Heart left ventricle (tissue), 16 donors: Measurements from ENCODE around the gene LRRC46. TPM values are rescaled to one million over a fixed set of nuclear protein-coding genes. Genes with fewer than 3 reads are reported as not detected.

Experiments used
- ATAC-seq, 4 donors: fragments of 200-7000 bp; cut with Tn5 transposase; one replicate each; pipeline ENCODE4 v1.9.1; 2020 to 2022; ENCODE audit warnings: moderate library complexity in 4 of 4, mild to moderate bottlenecking in 3 of 4, moderate number of reproducible peaks in 1 of 4
- DNase-seq, 5 donors: peaks; one replicate each; pipeline ENCODE4 v3.0.0-alpha.2; 2020
- H3K27ac ChIP-seq, 12 donors: fragments of 200-600 bp; sonication (generic) in 4 of 12; one replicate each; pipeline versions ENCODE4 v1.5.0 to v1.8.0; 2016 to 2022; ENCODE audit warnings: mild to moderate bottlenecking in 2 of 12
- H3K27me3 ChIP-seq, 9 donors: fragments of 200-600 bp; sonication (generic) in 2 of 9; one replicate each; pipeline versions ENCODE4 v1.5.1 to v1.8.0; 2016 to 2022; ENCODE audit warnings: mild to moderate bottlenecking in 3 of 9
- H3K36me3 ChIP-seq, 9 donors: fragments of 200-600 bp; sonication (generic) in 2 of 9; one replicate each; pipeline versions ENCODE4 v1.5.0 to v1.8.0; 2018 to 2022; ENCODE audit warnings: mild to moderate bottlenecking in 2 of 9
- H3K4me1 ChIP-seq, 12 donors: fragments of 200-600 bp; sonication (generic) in 4 of 12; one replicate each; pipeline versions ENCODE4 v1.5.0 to v1.8.0; 2016 to 2022; ENCODE audit warnings: mild to moderate bottlenecking in 3 of 12
- H3K4me3 ChIP-seq, 12 donors: fragments of 200-600 bp; sonication (generic) in 4 of 12; one replicate each; pipeline versions ENCODE4 v1.5.0 to v1.8.0; 2017 to 2022; ENCODE audit warnings: mild to moderate bottlenecking in 9 of 12, moderate library complexity in 4 of 12
- H3K9me3 ChIP-seq, 12 donors: fragments of 200-600 bp; sonication (generic) in 4 of 12; one replicate each; pipeline versions ENCODE4 v1.5.0 to v1.8.0; 2016 to 2022; ENCODE audit warnings: mild to moderate bottlenecking in 1 of 12
- CTCF ChIP-seq, 12 donors: fragments of 200-600 bp; sonication (generic) in 4 of 12; IDR thresholded peaks; one replicate each; pipeline versions ENCODE4 v1.5.0 to v1.8.0; 2018 to 2022; ENCODE audit warnings: antibody characterized with exemption in 12 of 12, mild to moderate bottlenecking in 5 of 12
- POLR2A ChIP-seq, 2 donors: fragments of 450-650 bp; IDR thresholded peaks; one replicate each; pipeline ENCODE4 v1.6.1; 2017; ENCODE audit warnings: antibody characterized with exemption in 2 of 2, mild to moderate bottlenecking in 2 of 2, moderate library complexity in 2 of 2
- WGBS, 4 donors: extraction: QIAGEN DNeasy Blood & Tissue Kit in 2 of 4; methylation state at CpG; one replicate each; pipeline versions ENCODE4 v1.1.5 to v1.1.7; 2013 to 2018; 5-methylcytosine and 5-hydroxymethylcytosine counted together
- intact Hi-C, 10 donors: fragments of 100-400 bp; cut with DNase I; formaldehyde crosslinking; loops; one replicate each; pipeline versions ENCODE4 v1.11.1 to v1.14.2; 2022
- polyA plus RNA-seq, 2 donors: library from polyadenylated mRNA; stranded (reverse); fragments of 200-250 nt; gene quantifications; one replicate each; pipeline ENCODE4 v1.2.3, GENCODE V29; 2013
- total RNA-seq, 9 donors: library from RNA; depleted of rRNA in 2 of 9; stranded (reverse); fragments of >200 nt in 2 of 9; fragmentation: NEBNext Ultra II Directional in 3 of 9; extraction: Animal tissue kit (Norgen Biotek cat#: 25700) in 3 of 9; gene quantifications; one replicate each; pipeline versions ENCODE4 v1.1.0 to v1.2.4, GENCODE V29; 2016 to 2023
- donor health status: ischemic (EF 13 %, LVEDD 7.1; RV severe dilation, severe dysfunction).
- donor health status: healthy with polysubstance abuse.
- donor health status: DM: no; HTN: yes; CAD: no.
- donor health status: DM: no; HTN: no; CAD: no.
- donor health status: ischemic (EF 25% LVEDD 6.9; RV normal size, moderate dysfunction).
- donor health status: ischemic (EF 25% LVEDD 5.7; RV mildly dilated, moderate dysfunction).
- donor health status: healthy.
- donor health status: DM: yes; HTN: yes; CAD: no.
- donor health status: ischemic (EF 35%, LVEDD 5.7; RV mildly dilated, moderate dysfunction).
- donor health status: nonischemic (EF 11% LVEDD 7.7; RV severe dilation, severe dysfunction).
- donor health status: DM: yes; HTN: yes; CAD: no.
- donor health status: PGD.
- donor health status: ischemic (EF 29% LVEDD 5.4; RV normal size, mild dysfunction).
- donor health status: nonischemic (EF 23%, LVEDD 6.1; RV moderate dilation, normal function).

The LRRC46 gene
- total and polyA plus RNA-seq, 11 donors, result 0.17 to 0.44 (median 0.32) TPM; not detected in 2

- no peak for ATAC-seq
Observed at GRCh38 chr17:47806913-47807255, 24.6 kb upstream of the LRRC46 start.

GRCh38 chr17:47807421-47807820 lies 24.0 kb upstream of the LRRC46 start:
- no peak overlapping the region for H3K4me3 ChIP-seq
- TF ChIP-seq POLR2A (IDR thresholded peaks at IDR 0.05) (no peak), CTCF (IDR thresholded peaks at IDR 0.05) (no peak)
- no peaks in the 10 kb centered on the region for H3K27me3 ChIP-seq
- no peak overlapping the region for H3K27ac ChIP-seq
- peaks cover 0 to 10% (median 2%) of the 10 kb centered on the region in 12 donors for H3K4me1 ChIP-seq
- intact Hi-C loops, result loop anchor here in 3 of 10 donors (10.0 kb wide), 2 partner anchors 143 to 583 kb away; no protein-coding TSS in a partner anchor
- no peak for DNase-seq
- no peaks in the 10 kb centered on the region for H3K9me3 ChIP-seq
- 83 to 89% (median 87%) methylated on average over 11 of the region's 11 CpGs for WGBS, 4 donors
- ATAC-seq, result no peak
- peaks cover 0 to 60% (median 30%) of the 10 kb centered on the region in 9 donors for H3K36me3 ChIP-seq

More at GRCh38 chr17:47806913-47807255, 24.6 kb upstream of the LRRC46 start:
- Histone ChIP-seq H3K4me1 (peaks cover 0 to 10% (median 2%) of the 10 kb centered on the region in 12 donors), H3K36me3 (peaks cover 0 to 54% (median 26%) of the 10 kb centered on the region in 9 donors), H3K27me3 (no peaks in the 10 kb centered on the region), H3K27ac (no peak overlapping the region), H3K9me3 (no peaks in the 10 kb centered on the region), H3K4me3 (no peak overlapping the region)
- WGBS, 4 donors, result 87 to 91% (median 90%) methylated on average over 9 of the region's 9 CpGs
- DNase-seq, result no peak
- intact Hi-C loops, result loop anchor here in 3 of 10 donors (10.0 kb wide), 2 partner anchors 142 to 582 kb away; no protein-coding TSS in a partner anchor
- TF ChIP-seq CTCF (IDR thresholded peaks at IDR 0.05) (no peak), POLR2A (IDR thresholded peaks at IDR 0.05) (no peak)

- no peaks in the 10 kb centered on the region for H3K9me3 ChIP-seq
- H3K27ac ChIP-seq, result no peak overlapping the region
- intact Hi-C loops, result loop anchor here in 3 of 10 donors (10.0 kb wide), 2 partner anchors 143 to 583 kb away; no protein-coding TSS in a partner anchor
- H3K36me3 ChIP-seq, result peaks cover 0 to 68% (median 37%) of the 10 kb centered on the region in 9 donors
- H3K4me3 ChIP-seq, result no peak overlapping the region
- TF ChIP-seq POLR2A (IDR thresholded peaks at IDR 0.05), result no peak
- no peak for TF ChIP-seq CTCF (IDR thresholded peaks at IDR 0.05)
- DNase-seq (peak in 1 of 5 donors; percentile 0), ATAC-seq (no peak)
- H3K27me3 ChIP-seq, result no peaks in the 10 kb centered on the region
- 91 to 94% (median 93%) methylated on average over 13 to 20 of the region's 20 CpGs for WGBS, 4 donors
- peaks cover 0 to 10% (median 2%) of the 10 kb centered on the region in 12 donors for H3K4me1 ChIP-seq
Observed at GRCh38 chr17:47808036-47808829, 23.2 kb upstream of the LRRC46 start.

GRCh38 chr17:47808830-47809480 lies 22.5 kb upstream of the LRRC46 start:
- H3K27ac ChIP-seq, result no peak overlapping the region
- H3K4me1 ChIP-seq, result peaks cover 0 to 10% (median 2%) of the 10 kb centered on the region in 12 donors
- ATAC-seq, result no peak
- H3K9me3 ChIP-seq, result no peaks in the 10 kb centered on the region
- H3K36me3 ChIP-seq, result peaks cover 0 to 75% (median 43%) of the 10 kb centered on the region in 9 donors
- peak in 1 of 5 donors; percentile 4 for DNase-seq
- intact Hi-C loops, result loop anchor here in 3 of 10 donors (10.0 kb wide), 2 partner anchors 144 to 584 kb away; no protein-coding TSS in a partner anchor
- no peak overlapping the region for H3K4me3 ChIP-seq
- TF ChIP-seq CTCF (IDR thresholded peaks at IDR 0.05), result no peak
- no peak for TF ChIP-seq POLR2A (IDR thresholded peaks at IDR 0.05)
- 92 to 96% (median 95%) methylated on average over 15 to 22 of the region's 22 CpGs for WGBS, 4 donors
- H3K27me3 ChIP-seq, result no peaks in the 10 kb centered on the region
